Choroid plexus epithelial cell (primary cell): ENCODE results near the gene TMEM108.

Source experiments
- DNase-seq: peaks from one replicate; pipeline ENCODE4 v3.0.0-alpha.2; 2010; ENCODE audit warnings: low read depth
- H3K4me3 ChIP-seq: 2 replicates; pipeline ENCODE4 v1.5.1; 2011; ENCODE audit warnings: low read depth, mild to moderate bottlenecking, control low read depth, low read length, moderate library complexity
- CTCF ChIP-seq: conservative IDR thresholded peaks from 2 replicates; pipeline ENCODE4 v1.5.1; 2011; ENCODE audit warnings: low read depth, mild to moderate bottlenecking, control low read depth, inconsistent platforms, low read length, moderate library complexity

TMEM108 gene

GRCh38 chr3:133371676-133372075 is 333.5 kb downstream of the TMEM108 start:
- H3K4me3 ChIP-seq, result no peak overlapping the region
- no peak for TF ChIP-seq CTCF
- DNase-seq, result no peak

GRCh38 chr3:133374708-133375402 is 336.7 kb downstream of the TMEM108 start:
- DNase-seq, result peak; percentile 5
- H3K4me3 ChIP-seq, result no peak overlapping the region
- no peak for TF ChIP-seq CTCF

GRCh38 chr3:133375403-133375745 is 337.2 kb downstream of the TMEM108 start:
- H3K4me3 ChIP-seq, result no peak overlapping the region
- DNase-seq, result no peak
- TF ChIP-seq CTCF, result no peak

GRCh38 chr3:133376810-133377209 is 338.6 kb downstream of the TMEM108 start:
- no peak for DNase-seq
- TF ChIP-seq CTCF, result no peak
- no peak overlapping the region for H3K4me3 ChIP-seq

- TF ChIP-seq CTCF, result peak; percentile 75
- DNase-seq, result peak; percentile 82
- H3K4me3 ChIP-seq, result no peak overlapping the region
These were observed 339.2 kb downstream of the TMEM108 start for GRCh38 chr3:133377396-133377795.

- no peak for TF ChIP-seq CTCF
- no peak for DNase-seq
These were observed 341.7 kb downstream of the TMEM108 start for GRCh38 chr3:133379926-133380325.

GRCh38 chr3:133380481-133381225 is 342.5 kb downstream of the TMEM108 start:
- no peak for DNase-seq
- no peak for TF ChIP-seq CTCF
- H3K4me3 ChIP-seq, result no peak overlapping the region

More at GRCh38 chr3:133379926-133380325, 341.7 kb downstream of the TMEM108 start:
- H3K4me3 ChIP-seq, result no peak overlapping the region
